ENCODE results near the gene LEFTY1.
A peak's percentile ranks its signal among the peaks of the same experiment; 100 is the strongest.
"Not testable (repeated sequence)": the region's sequence is repeated elsewhere in the genome, so short reads cannot be mapped to it uniquely, and the experiment has no call there.

Gene LEFTY1

GRCh38 chr1:225931270-225932136 lies 42.6 kb upstream of the LEFTY1 start:
- no peak for TF ChIP-seq CTCF (conservative IDR thresholded peaks at IDR 0.05; ENCODE audit: low read depth)
- H3K27ac ChIP-seq, result no peak overlapping the region
- POLR2A ChIA-PET (ENCODE audit: low non-redundant PET), result interaction anchor here (0.5 kb wide), 1 partner anchor 1007 kb away, joined by 13 read pairs; no protein-coding TSS in a partner anchor
- no peak for DNase-seq (ENCODE audit: low spot score)
- CTCF ChIA-PET, result interaction anchor here (0.6 to 1.7 kb wide), 6 partner anchors 23 to 472 kb away, joined by 3 to 9 read pairs (median 4); no protein-coding TSS in a partner anchor

GRCh38 chr1:225930566-225930965 lies 41.6 kb upstream of the LEFTY1 start:
- no peak for TF ChIP-seq CTCF (conservative IDR thresholded peaks at IDR 0.05; ENCODE audit: low read depth)
- DNase-seq (ENCODE audit: low spot score), result no peak
- CTCF ChIA-PET, result interaction anchor here (0.5 to 0.7 kb wide), 2 partner anchors 24 to 251 kb away, joined by 3 to 5 read pairs; no protein-coding TSS in a partner anchor
- POLR2A ChIA-PET (ENCODE audit: low non-redundant PET), result no interaction called here
- H3K27ac ChIP-seq, result no peak overlapping the region

GRCh38 chr1:225929462-225929861 lies 40.5 kb upstream of the LEFTY1 start:
- H3K27ac ChIP-seq; POLR2A ChIA-PET (ENCODE audit: low non-redundant PET); DNase-seq (ENCODE audit: low spot score): not testable (repeated sequence)
- CTCF ChIA-PET, result interaction anchor here (0.7 kb wide), 1 partner anchor 10 kb away, joined by 3 read pairs; no protein-coding TSS in a partner anchor

- CTCF ChIA-PET, result interaction anchor here (0.6 to 0.7 kb wide), 2 partner anchors 9 to 197 kb away, joined by 3 read pairs; no protein-coding TSS in a partner anchor
- TF ChIP-seq CTCF (conservative IDR thresholded peaks at IDR 0.05; ENCODE audit: low read depth), result no peak
- no peak for DNase-seq (ENCODE audit: low spot score)
- no peak overlapping the region for H3K27ac ChIP-seq
- POLR2A ChIA-PET (ENCODE audit: low non-redundant PET), result no interaction called here
These were observed 39.5 kb upstream of the LEFTY1 start for GRCh38 chr1:225928186-225929175.

GRCh38 chr1:225926551-225927113 lies 37.7 kb upstream of the LEFTY1 start:
- no peak for DNase-seq (ENCODE audit: low spot score)
- POLR2A ChIA-PET (ENCODE audit: low non-redundant PET), result no interaction called here
- CTCF ChIA-PET, result no interaction called here
- H3K27ac ChIP-seq, result 0 out of 2 replicates have a peak overlapping the region, but pooled peaks have one; percentile 5
- no peak for TF ChIP-seq CTCF (conservative IDR thresholded peaks at IDR 0.05; ENCODE audit: low read depth)

- POLR2A ChIA-PET (ENCODE audit: low non-redundant PET), result interaction anchor here (0.5 to 3.6 kb wide), 4 partner anchors 41 to 496 kb away, joined by 3 to 22 read pairs (median 6); partner anchors contain the start of genes SRP9 and TMEM63A
- peak; percentile 99 for DNase-seq (ENCODE audit: low spot score)
- H3K27ac ChIP-seq, result peak within 1 kb of the TSS; percentile 97
- CTCF ChIA-PET, result interaction anchor here (0.9 to 1.7 kb wide), 3 partner anchors 12 to 449 kb away, joined by 3 to 5 read pairs (median 4); partner anchors contain the start of gene TMEM63A
- no peak for TF ChIP-seq CTCF (conservative IDR thresholded peaks at IDR 0.05; ENCODE audit: low read depth)
These were observed 35.0 kb upstream of the LEFTY1 start, which contains the start of gene PYCR2 for GRCh38 chr1:225923692-225924555. Gene PYCR2, minus strand, starts transcription at chr1:225924250. Its CDS starts 140 bp downstream, at chr1:225924110.
